HUDEP-2 (cell line): Measurements from ENCODE around the gene BANP.
"Not testable (repeated sequence)": the region's sequence is repeated elsewhere in the genome, so short reads cannot be mapped to it uniquely, and the experiment has no call there.

ENCODE experiments used
- DNase-seq, 76 experiments: peaks; one replicate each; lab custom pipeline; 2025; ENCODE audit not compliant: unreplicated experiment in 76 of 76; lab: John Stamatoyannopoulos, UW

The BANP gene

GRCh38 chr16:88025828-88026555 is 74.8 kb downstream of the BANP start:
- DNase-seq = not testable (repeated sequence)

- DNase-seq = no peak
Observed at GRCh38 chr16:88026964-88027938, 76.0 kb downstream of the BANP start.

- DNase-seq = not testable (repeated sequence)
Observed at GRCh38 chr16:88028177-88028930, 77.1 kb downstream of the BANP start.

- DNase-seq = no peak
Observed at GRCh38 chr16:88030498-88030897, 79.3 kb downstream of the BANP start.

- DNase-seq = not testable (repeated sequence)
Observed at GRCh38 chr16:88030961-88031360, 79.7 kb downstream of the BANP start.

DNA sequence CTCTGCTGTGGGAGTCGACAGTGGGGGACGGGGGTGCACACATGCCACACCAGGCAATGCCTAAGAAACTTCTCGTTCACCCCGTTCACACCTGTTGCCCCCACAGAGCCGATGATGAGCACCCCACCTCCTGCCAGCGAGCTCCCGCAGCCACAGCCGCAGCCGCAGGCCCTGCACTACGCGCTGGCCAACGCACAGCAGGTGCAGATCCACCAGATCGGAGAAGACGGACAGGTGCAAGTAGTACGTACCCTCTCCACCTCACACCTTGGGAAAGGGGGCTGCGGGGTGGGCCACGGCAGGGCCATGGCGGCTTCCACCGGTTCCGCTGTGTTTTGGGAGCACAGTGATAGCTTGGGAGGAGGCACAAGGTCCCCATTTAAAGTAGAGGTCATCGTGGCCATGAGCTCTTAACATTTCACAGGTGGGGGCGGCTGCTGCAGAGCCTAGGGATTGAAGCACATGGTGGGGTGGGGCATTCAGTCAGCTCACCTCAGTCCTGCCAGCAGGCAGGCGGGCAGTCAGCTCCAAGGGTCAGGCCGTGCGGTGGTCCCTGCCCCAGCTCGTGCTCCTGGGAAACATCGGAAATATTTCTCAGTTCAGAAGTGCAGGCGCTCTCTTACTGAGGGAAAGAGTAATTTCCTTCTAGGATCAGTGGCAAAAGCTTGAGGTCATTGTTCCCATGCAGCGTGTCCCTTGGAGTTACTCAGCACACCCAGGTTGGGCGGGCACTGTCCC is 81.9 kb downstream of the BANP start:
- DNase-seq = not testable (repeated sequence)

DNA sequence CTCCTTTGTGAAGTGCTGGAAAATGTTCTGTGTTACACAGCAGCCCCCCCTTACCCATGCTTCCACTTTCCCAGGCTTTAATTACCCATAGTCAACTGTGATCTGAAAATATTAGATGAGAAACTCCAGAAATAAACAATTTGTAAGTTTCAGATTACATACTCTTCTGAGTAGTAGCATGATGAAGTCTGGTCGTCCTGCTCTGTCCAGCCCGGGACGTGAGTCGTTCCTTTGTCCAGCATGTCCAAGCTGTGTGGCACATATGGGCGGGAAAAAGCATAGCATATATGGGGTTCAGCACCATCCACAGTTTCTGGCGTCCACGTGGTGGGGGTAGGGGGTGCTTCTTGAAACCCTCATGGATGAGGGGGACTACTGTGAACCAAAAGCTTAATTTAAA is 83.5 kb downstream of the BANP start:
- no peak for DNase-seq

DNA sequence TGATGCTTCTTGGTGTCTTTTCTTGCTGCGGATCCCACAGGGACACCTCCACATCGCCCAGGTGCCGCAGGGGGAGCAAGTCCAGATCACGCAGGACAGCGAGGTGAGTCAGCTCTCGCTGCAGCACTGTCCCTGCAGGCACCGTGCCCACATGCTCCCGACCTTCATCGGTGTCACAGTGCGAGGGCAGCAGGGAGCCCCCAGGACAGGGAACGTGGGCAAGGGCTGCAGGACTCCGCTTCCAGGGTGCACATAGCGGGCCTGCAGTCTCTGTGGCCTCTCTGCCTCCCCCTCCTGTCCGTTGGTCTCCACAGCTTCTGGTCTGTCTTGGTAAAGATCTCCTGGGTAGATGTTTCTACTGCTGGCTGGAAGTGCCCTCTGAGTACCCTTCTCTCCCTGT is 84.1 kb downstream of the BANP start:
- no peak for DNase-seq

DNA sequence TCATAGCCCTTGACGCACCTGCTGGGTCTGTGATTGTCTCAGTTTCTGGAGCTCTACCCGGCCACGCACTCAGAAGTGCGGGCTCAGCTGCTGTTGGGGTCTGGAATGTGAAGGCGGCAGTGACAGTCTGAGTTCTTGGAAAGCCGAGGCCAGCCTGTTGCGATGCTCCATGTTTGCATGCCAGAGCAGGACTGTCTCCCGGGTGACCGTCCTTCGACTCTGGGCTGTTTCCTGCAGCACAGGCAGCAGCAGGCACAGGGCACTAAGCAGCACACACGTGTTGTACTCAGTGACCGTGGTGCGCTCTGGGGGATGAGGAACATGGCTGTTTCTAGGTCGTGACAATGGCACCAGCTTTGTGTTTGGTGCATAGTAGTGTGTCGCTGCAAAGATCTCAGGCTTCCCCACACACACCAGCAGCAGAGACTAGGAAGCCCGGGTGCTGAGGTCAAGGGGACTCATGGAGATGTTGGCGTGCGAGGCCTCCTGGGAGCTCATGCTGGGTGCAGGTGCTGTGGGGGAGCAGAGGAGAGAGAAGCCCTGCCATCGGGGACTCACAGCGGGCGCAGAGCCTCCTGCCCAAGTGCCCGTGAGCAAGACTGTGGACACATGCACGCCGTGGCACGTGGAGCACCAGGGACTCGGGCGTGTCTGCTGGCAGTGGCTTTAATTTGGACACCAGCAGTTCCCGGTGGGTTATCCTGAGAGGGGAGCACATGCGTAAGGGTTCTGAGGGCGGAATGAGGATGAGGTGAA is 84.8 kb downstream of the BANP start:
- DNase-seq = not testable (repeated sequence)

- DNase-seq = not testable (repeated sequence)
Observed at GRCh38 chr16:88036640-88036996, 85.4 kb downstream of the BANP start.

GRCh38 chr16:88037359-88037758 is 86.1 kb downstream of the BANP start:
- not testable (repeated sequence) for DNase-seq

DNA sequence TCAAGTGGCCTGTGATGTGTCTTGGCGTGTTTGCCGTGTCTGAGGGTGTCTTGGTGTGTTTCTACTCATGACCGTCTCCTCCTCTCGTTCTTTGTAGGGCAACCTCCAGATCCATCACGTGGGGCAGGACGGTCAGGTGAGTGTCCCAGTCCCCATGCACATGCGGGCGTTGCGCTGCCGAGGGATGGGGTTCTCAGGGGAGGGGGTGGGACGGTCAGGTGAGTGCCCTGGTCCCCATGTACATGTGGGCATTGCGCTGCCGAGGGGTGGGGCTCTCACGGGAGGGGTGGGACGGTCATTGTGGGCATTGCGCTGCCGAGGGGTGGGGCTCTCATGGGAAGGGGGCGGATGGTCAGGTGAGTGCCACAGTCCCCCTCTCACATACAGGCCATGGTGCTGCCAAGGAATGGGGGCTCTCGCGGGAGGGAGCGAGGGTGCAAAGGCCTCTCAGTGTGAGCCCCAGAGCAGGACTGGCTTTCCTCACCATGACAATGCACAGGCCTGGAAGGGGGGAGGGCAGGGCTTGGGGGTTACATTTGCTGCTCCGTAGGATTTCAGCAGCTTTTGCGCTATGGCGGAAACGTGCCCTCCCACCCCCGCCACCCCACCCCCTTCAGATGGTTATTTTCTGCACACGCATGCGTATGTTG is 86.8 kb downstream of the BANP start:
- not testable (repeated sequence) for DNase-seq

DNA sequence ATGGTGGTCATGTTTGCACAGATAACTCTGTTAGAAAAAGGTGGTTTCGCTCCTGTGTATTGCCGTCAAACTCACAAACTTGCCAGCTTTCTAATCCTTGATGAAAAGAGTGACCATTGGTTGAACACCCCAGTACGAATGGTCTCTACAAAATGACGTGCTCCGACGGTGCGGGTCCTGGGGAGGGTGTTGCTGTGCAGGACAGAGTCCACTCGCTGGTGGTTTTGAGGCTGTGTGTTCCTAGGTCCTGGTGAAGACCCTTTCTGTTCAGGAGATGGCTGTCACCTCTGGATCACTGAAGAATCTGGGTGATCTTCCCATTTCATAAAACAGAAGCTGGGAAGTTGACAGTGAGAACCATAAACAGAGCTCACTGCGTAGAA is 87.3 kb downstream of the BANP start:
- DNase-seq = not testable (repeated sequence)

GRCh38 chr16:88039591-88039990 is 88.4 kb downstream of the BANP start:
- DNase-seq = no peak

- not testable (repeated sequence) for DNase-seq
Observed at GRCh38 chr16:88040196-88040876, 89.1 kb downstream of the BANP start.

DNA sequence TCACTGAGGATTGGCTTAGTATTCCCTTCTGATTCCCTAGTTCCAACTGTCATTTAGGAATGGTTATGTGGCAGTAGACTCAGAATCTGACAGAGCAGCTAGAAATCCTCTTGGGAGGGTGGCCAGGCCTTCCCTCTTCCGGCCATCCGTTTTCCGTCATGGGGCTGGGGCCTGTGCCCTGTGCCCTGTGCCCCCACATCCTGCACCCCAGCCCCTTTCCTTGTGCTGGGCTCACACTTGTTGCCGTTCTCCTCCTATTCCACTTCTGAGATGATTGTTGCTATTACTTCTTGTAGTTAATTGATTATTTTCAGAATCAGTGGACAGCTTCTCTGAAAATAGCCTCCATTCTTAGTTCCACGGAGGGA is 89.6 kb downstream of the BANP start:
- not testable (repeated sequence) for DNase-seq

- DNase-seq = not testable (repeated sequence)
Observed at GRCh38 chr16:88041506-88041905, 90.3 kb downstream of the BANP start.

DNA sequence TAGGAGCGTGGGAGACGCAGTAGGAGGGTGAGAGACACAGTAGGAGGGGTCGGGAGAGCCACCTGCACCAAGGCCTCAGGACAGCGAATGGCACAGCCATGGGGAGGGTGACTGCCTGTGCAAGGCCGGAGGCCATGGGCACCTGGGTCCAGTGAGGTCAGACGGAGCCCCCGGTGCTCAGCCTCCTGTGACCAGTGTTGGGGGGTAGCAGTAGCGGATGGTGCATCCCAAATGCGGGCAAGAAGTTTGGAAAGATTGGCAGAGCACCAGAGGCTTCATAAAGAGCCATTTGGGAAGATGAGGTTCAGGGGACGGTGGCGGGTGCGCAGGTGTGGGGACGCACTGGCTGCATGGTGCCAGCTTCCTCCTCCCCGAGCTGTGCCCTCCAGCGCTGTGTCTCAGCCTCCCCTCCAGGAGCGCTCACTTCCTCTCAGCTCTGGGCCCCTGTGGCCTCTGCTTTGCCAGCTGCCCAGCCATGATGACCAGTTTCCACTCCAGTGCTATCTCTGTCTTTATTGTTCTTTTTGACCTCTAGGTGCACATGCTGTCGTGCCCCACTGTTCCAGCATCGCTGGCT is 90.8 kb downstream of the BANP start:
- not testable (repeated sequence) for DNase-seq
